Fibroblast of lung (primary cell): Measurements from ENCODE around the gene HSH2D. TPM values are rescaled to one million over a fixed set of nuclear protein-coding genes. Genes with fewer than 3 reads are reported as not detected.

Experiments
- DNase-seq, 2 donors: peaks; one replicate each; pipeline versions ENCODE4 v3.0.0 to v3.0.0-alpha.2; 2010; ENCODE audit warnings: low read depth in 2 of 2
- H2AFZ ChIP-seq: 2 replicates; pipeline ENCODE4 v1.5.1; 2012; ENCODE audit warnings: low read length, control low read depth, inconsistent platforms
- H3K27ac ChIP-seq: 2 replicates; pipeline ENCODE4 v1.5.1; 2011; ENCODE audit warnings: low read length, control low read depth; ENCODE audit not compliant: insufficient read depth
- H3K27me3 ChIP-seq: 2 replicates; pipeline ENCODE4 v1.5.1; 2011; ENCODE audit warnings: mild to moderate bottlenecking, low read length; ENCODE audit not compliant: control insufficient read depth, insufficient read depth
- H3K36me3 ChIP-seq: 2 replicates; pipeline ENCODE4 v1.5.1; 2011; ENCODE audit warnings: low read length; ENCODE audit not compliant: control insufficient read depth, insufficient read depth
- H3K4me1 ChIP-seq: 2 replicates; pipeline ENCODE4 v1.5.1; 2011; ENCODE audit warnings: low read length; ENCODE audit not compliant: control insufficient read depth, insufficient read depth; ENCODE audit errors: extremely low read depth
- H3K4me2 ChIP-seq: 2 replicates; pipeline ENCODE4 v1.5.1; 2011; ENCODE audit warnings: low read length, control low read depth; ENCODE audit not compliant: insufficient read depth; ENCODE audit errors: extremely low read depth
- H3K4me3 ChIP-seq, 4 experiments: fragments of 200-600 bp in 1 of 4; sonication (generic) in 1 of 4; replicated peaks in 1 of 4; 2 replicates each; pipeline ENCODE4 v1.5.1; 2011 to 2016; ENCODE audit warnings: low read length in 4 of 4, low read depth in 3 of 4, mild to moderate bottlenecking in 3 of 4, control low read depth in 2 of 4, inconsistent platforms in 1 of 4, mixed read lengths in 1 of 4; ENCODE audit not compliant: insufficient read depth in 1 of 4; ENCODE audit errors: control extremely low read depth in 1 of 4
- H3K79me2 ChIP-seq: 2 replicates; pipeline ENCODE4 v1.5.1; 2012; ENCODE audit warnings: mild to moderate bottlenecking, low read length, inconsistent platforms; ENCODE audit not compliant: control insufficient read depth, insufficient read depth
- H3K9ac ChIP-seq: 2 replicates; pipeline ENCODE4 v1.5.1; 2011; ENCODE audit warnings: mild to moderate bottlenecking, low read length, control low read depth; ENCODE audit not compliant: insufficient read depth
- H3K9me3 ChIP-seq: 2 replicates; pipeline ENCODE4 v1.5.1; 2012; ENCODE audit warnings: low read depth, low read length; ENCODE audit not compliant: control insufficient read depth, insufficient read depth
- H4K20me1 ChIP-seq: 2 replicates; pipeline ENCODE4 v1.5.1; 2011; ENCODE audit warnings: low read length; ENCODE audit not compliant: control insufficient read depth, insufficient read depth; ENCODE audit errors: extremely low read depth
- EZH2 ChIP-seq: IDR thresholded peaks from 2 replicates; pipeline ENCODE4 v1.5.1; 2012; ENCODE audit warnings: low read length, control low read depth, mild to moderate bottlenecking; ENCODE audit errors: missing control alignments
- polyA plus RNA-seq, 2 donors: library from polyadenylated mRNA; depleted of rRNA in 1 of 2; stranded (reverse) in 1 of 2; unstranded in 1 of 2; fragments of >200 nt; gene quantifications; 2 replicates each; pipeline ENCODE4 v1.2.1, GENCODE V29; 2011 to 2012; ENCODE audit warnings: missing spikeins in 1 of 2
- total RNA-seq: library from RNA; depleted of rRNA; stranded (reverse); fragments of >200 nt; gene quantifications from 2 replicates; pipeline ENCODE4 v1.2.1, GENCODE V29; 2014
- TF ChIP-seq, protein P1 (sequence below), 2 donors: IDR thresholded peaks in 1 of 2; conservative IDR thresholded peaks in 1 of 2; 1 replicate in 1 of 2; 2 replicates in 1 of 2; pipeline ENCODE4 v1.5.1; 2011 to 2012; ENCODE audit warnings: low read length in 2 of 2, control low read depth in 1 of 2, inconsistent platforms in 1 of 2, low read depth in 1 of 2, mild to moderate bottlenecking in 1 of 2

The HSH2D gene
- total and polyA plus RNA-seq, 2 donors (not counting 1 experiment from before 2014, with no cell fraction given) = not detected

DNA sequence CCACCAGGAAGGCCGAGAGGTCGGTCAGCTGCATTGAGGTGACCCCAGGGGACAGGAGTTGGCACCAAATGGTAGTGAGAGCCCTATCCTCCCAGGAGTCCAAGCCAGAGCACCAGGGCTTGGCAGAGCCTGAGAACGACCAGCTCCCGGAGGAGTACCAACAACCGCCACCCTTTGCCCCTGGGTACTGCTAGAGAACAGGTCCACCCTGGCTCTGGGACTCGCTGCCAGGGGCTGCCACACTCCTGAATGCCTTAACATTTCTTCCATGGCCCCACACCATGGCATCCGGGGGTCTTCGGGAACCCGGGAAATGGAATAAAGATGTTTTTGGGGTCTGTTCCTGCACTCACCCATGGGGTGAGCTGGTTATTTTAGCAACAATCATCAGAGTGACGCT is 14.1 kb downstream of the HSH2D start:
- Histone ChIP-seq H3K27ac (no peak overlapping the region), H3K4me1 (peaks cover 12% of the 10 kb centered on the region), H3K27me3 (peaks cover 4% of the 10 kb centered on the region), H3K4me2 (no peak overlapping the region), H4K20me1 (no peaks in the 10 kb centered on the region), H3K79me2 (no peaks in the 10 kb centered on the region), H3K4me3 (no peak overlapping the region), H2AFZ (no peak overlapping the region), H3K36me3 (no peaks in the 10 kb centered on the region), H3K9ac (no peak overlapping the region), H3K9me3 (no peaks in the 10 kb centered on the region)
- DNase-seq = no peak
- no peak for TF ChIP-seq EZH2
- TF ChIP-seq, protein P1, sequence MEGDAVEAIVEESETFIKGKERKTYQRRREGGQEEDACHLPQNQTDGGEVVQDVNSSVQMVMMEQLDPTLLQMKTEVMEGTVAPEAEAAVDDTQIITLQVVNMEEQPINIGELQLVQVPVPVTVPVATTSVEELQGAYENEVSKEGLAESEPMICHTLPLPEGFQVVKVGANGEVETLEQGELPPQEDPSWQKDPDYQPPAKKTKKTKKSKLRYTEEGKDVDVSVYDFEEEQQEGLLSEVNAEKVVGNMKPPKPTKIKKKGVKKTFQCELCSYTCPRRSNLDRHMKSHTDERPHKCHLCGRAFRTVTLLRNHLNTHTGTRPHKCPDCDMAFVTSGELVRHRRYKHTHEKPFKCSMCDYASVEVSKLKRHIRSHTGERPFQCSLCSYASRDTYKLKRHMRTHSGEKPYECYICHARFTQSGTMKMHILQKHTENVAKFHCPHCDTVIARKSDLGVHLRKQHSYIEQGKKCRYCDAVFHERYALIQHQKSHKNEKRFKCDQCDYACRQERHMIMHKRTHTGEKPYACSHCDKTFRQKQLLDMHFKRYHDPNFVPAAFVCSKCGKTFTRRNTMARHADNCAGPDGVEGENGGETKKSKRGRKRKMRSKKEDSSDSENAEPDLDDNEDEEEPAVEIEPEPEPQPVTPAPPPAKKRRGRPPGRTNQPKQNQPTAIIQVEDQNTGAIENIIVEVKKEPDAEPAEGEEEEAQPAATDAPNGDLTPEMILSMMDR (conservative IDR thresholded peaks at IDR 0.05 in 1 of 2, IDR thresholded peaks at IDR 0.05 in 1 of 2; ENCODE audit: low read depth in 1 of 2, low read length in 2 of 2) = no peak

DNA sequence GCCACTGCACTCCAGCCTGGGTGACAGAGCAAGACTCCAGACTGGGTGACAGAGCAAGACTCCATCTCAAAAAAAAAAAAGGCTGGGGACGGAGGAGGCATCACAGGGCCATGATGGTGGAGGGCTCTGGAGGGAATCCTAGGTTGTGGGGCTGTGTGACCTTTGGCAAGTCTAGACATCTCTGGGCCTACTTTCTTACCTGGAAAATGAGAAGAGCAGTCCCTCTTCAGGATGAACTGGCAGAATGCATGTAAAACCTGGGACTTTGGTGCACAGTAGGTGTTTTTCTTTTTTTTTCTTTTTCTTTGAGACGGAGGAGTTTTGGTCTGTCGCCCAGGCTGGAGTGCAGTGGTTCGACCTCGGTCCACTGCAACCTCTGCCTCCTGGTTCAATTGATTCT is 16.2 kb downstream of the HSH2D start:
- peaks cover 12% of the 10 kb centered on the region for H3K4me1 ChIP-seq
- no peak overlapping the region for H3K9ac ChIP-seq
- H3K36me3 ChIP-seq = no peaks in the 10 kb centered on the region
- no peaks in the 10 kb centered on the region for H3K79me2 ChIP-seq
- no peak overlapping the region for H3K4me3 ChIP-seq
- no peaks in the 10 kb centered on the region for H4K20me1 ChIP-seq
- H2AFZ ChIP-seq = no peak overlapping the region
- H3K4me2 ChIP-seq = no peak overlapping the region
- TF ChIP-seq EZH2 = no peak
- TF ChIP-seq, protein P1 (conservative IDR thresholded peaks at IDR 0.05 in 1 of 2, IDR thresholded peaks at IDR 0.05 in 1 of 2; ENCODE audit: low read depth in 1 of 2, low read length in 2 of 2) = no peak
- H3K27ac ChIP-seq = no peak overlapping the region
- no peaks in the 10 kb centered on the region for H3K9me3 ChIP-seq
- H3K27me3 ChIP-seq = peaks cover 1% of the 10 kb centered on the region
- no peak for DNase-seq

GRCh38 chr19:16160445-16160942 is 17.0 kb downstream of the HSH2D start:
- Histone ChIP-seq H3K9me3 (no peaks in the 10 kb centered on the region), H2AFZ (no peak overlapping the region), H3K79me2 (no peaks in the 10 kb centered on the region), H3K4me1 (peaks cover 12% of the 10 kb centered on the region), H3K36me3 (no peaks in the 10 kb centered on the region), H4K20me1 (no peaks in the 10 kb centered on the region), H3K9ac (no peak overlapping the region), H3K27ac (no peak overlapping the region), H3K4me2 (no peak overlapping the region), H3K27me3 (no peaks in the 10 kb centered on the region), H3K4me3 (no peak overlapping the region)
- no peak for TF ChIP-seq EZH2
- no peak for DNase-seq
